GM19438 (cell line): ENCODE results near the gene COLQ.
A peak's percentile ranks its signal among the peaks of the same experiment; 100 is the strongest.
"Not testable (repeated sequence)": the region's sequence is repeated elsewhere in the genome, so short reads cannot be mapped to it uniquely, and the experiment has no call there.

Experiments
- ATAC-seq: cut with Tn5 transposase; IDR thresholded peaks from one replicate; pipeline ENCODE4 v1.9.1; 2021; ENCODE audit warnings: low read depth; ENCODE audit not compliant: unreplicated experiment

The COLQ gene

GRCh38 chr3:15521573-15521965, at the start of gene COLQ:
COLQ (minus strand) TSS chr3:15521706; CDS start chr3:15521625, 81 bp downstream.
- no peak for ATAC-seq

GRCh38 chr3:15563190-15563589, 41.7 kb upstream of the COLQ start:
- ATAC-seq = no peak

GRCh38 chr3:15562560-15562959, 41.1 kb upstream of the COLQ start:
- ATAC-seq = no peak

GRCh38 chr3:15558581-15558980, 37.1 kb upstream of the COLQ start:
- ATAC-seq = no peak

GRCh38 chr3:15557511-15557946, 36.0 kb upstream of the COLQ start:
- ATAC-seq = peak; percentile 62

- peak; percentile 75 for ATAC-seq
Observed at GRCh38 chr3:15556512-15556911, 35.0 kb upstream of the COLQ start.

- ATAC-seq = no peak
Observed at GRCh38 chr3:15553749-15554148, 32.2 kb upstream of the COLQ start.

- no peak for ATAC-seq
Observed at GRCh38 chr3:15551902-15552301, 30.4 kb upstream of the COLQ start.

- ATAC-seq = no peak
Observed at GRCh38 chr3:15549846-15550245, 28.3 kb upstream of the COLQ start.

- no peak for ATAC-seq
Observed at GRCh38 chr3:15542614-15543013, 21.1 kb upstream of the COLQ start.

- no peak for ATAC-seq
Observed at GRCh38 chr3:15541371-15541770, 19.9 kb upstream of the COLQ start.

- ATAC-seq = no peak
Observed at GRCh38 chr3:15539066-15539465, 17.6 kb upstream of the COLQ start.

GRCh38 chr3:15538345-15538744, 16.8 kb upstream of the COLQ start:
- no peak for ATAC-seq

GRCh38 chr3:15536856-15537255, 15.3 kb upstream of the COLQ start:
- ATAC-seq = no peak

- no peak for ATAC-seq
Observed at GRCh38 chr3:15535732-15536131, 14.2 kb upstream of the COLQ start.

- ATAC-seq = not testable (repeated sequence)
Observed at GRCh38 chr3:15532614-15533013, 11.1 kb upstream of the COLQ start.

GRCh38 chr3:15531346-15531745, 9.8 kb upstream of the COLQ start:
- ATAC-seq = no peak

- no peak for ATAC-seq
Observed at GRCh38 chr3:15528854-15529537, 7.5 kb upstream of the COLQ start.

GRCh38 chr3:15527031-15527459, 5.5 kb upstream of the COLQ start:
- no peak for ATAC-seq

GRCh38 chr3:15525790-15526189, 4.3 kb upstream of the COLQ start:
- ATAC-seq = no peak

- no peak for ATAC-seq
Observed at GRCh38 chr3:15523660-15524417, 2.3 kb upstream of the COLQ start.

- no peak for ATAC-seq
Observed at GRCh38 chr3:15522016-15522415, 510 bp upstream of the COLQ start.
